Measurements from ENCODE around the gene ERRFI1.

Gene ERRFI1

GRCh38 chr1:8017495-8018197 is 8.5 kb downstream of the ERRFI1 start:
- H3K4me3 ChIP-seq (ENCODE audit: low read length): no peak overlapping the region
- TF ChIP-seq ZNF274 (IDR thresholded peaks at IDR 0.05; ENCODE audit: low read depth, low read length): no peak

- no peak overlapping the region for H3K4me3 ChIP-seq (ENCODE audit: low read length)
- no peak for TF ChIP-seq ZNF274 (IDR thresholded peaks at IDR 0.05; ENCODE audit: low read depth, low read length)
These were observed 9.2 kb downstream of the ERRFI1 start for GRCh38 chr1:8016895-8017241.

- no peak overlapping the region for H3K4me3 ChIP-seq (ENCODE audit: low read length)
- no peak for TF ChIP-seq ZNF274 (IDR thresholded peaks at IDR 0.05; ENCODE audit: low read depth, low read length)
These were observed 9.8 kb downstream of the ERRFI1 start for GRCh38 chr1:8016210-8016894.

GRCh38 chr1:8015809-8016165 is 10.3 kb downstream of the ERRFI1 start:
- TF ChIP-seq ZNF274 (IDR thresholded peaks at IDR 0.05; ENCODE audit: low read depth, low read length): no peak
- H3K4me3 ChIP-seq (ENCODE audit: low read length): no peak overlapping the region

- no peak for TF ChIP-seq ZNF274 (IDR thresholded peaks at IDR 0.05; ENCODE audit: low read depth, low read length)
These were observed 10.9 kb downstream of the ERRFI1 start for GRCh38 chr1:8015036-8015808.

GRCh38 chr1:8014381-8014988 is 11.6 kb downstream of the ERRFI1 start:
- TF ChIP-seq ZNF274 (IDR thresholded peaks at IDR 0.05; ENCODE audit: low read depth, low read length): no peak
- H3K4me3 ChIP-seq (ENCODE audit: low read length): no peak overlapping the region

More at GRCh38 chr1:8015036-8015808, 10.9 kb downstream of the ERRFI1 start:
- no peak overlapping the region for H3K4me3 ChIP-seq (ENCODE audit: low read length)

GRCh38 chr1:8013800-8014199 is 12.3 kb downstream of the ERRFI1 start:
- H3K4me3 ChIP-seq (ENCODE audit: low read length): no peak overlapping the region

GRCh38 chr1:8013399-8013798 is 12.7 kb downstream of the ERRFI1 start:
- H3K4me3 ChIP-seq (ENCODE audit: low read length): no peak overlapping the region
- no peak for TF ChIP-seq ZNF274 (IDR thresholded peaks at IDR 0.05; ENCODE audit: low read depth, low read length)

More at GRCh38 chr1:8013800-8014199, 12.3 kb downstream of the ERRFI1 start:
- TF ChIP-seq ZNF274 (IDR thresholded peaks at IDR 0.05; ENCODE audit: low read depth, low read length): no peak

- TF ChIP-seq ZNF274 (IDR thresholded peaks at IDR 0.05; ENCODE audit: low read depth, low read length): no peak
- no peak overlapping the region for H3K4me3 ChIP-seq (ENCODE audit: low read length)
These were observed 13.2 kb downstream of the ERRFI1 start for GRCh38 chr1:8012955-8013354.

- H3K4me3 ChIP-seq (ENCODE audit: low read length): no peak overlapping the region
- TF ChIP-seq ZNF274 (IDR thresholded peaks at IDR 0.05; ENCODE audit: low read depth, low read length): no peak
These were observed 13.9 kb downstream of the ERRFI1 start for GRCh38 chr1:8011923-8012858.

GRCh38 chr1:8011016-8011415 is 15.1 kb downstream of the ERRFI1 start:
- no peak overlapping the region for H3K4me3 ChIP-seq (ENCODE audit: low read length)
- no peak for TF ChIP-seq ZNF274 (IDR thresholded peaks at IDR 0.05; ENCODE audit: low read depth, low read length)

- TF ChIP-seq ZNF274 (IDR thresholded peaks at IDR 0.05; ENCODE audit: low read depth, low read length): no peak
- no peak overlapping the region for H3K4me3 ChIP-seq (ENCODE audit: low read length)
These were observed 15.9 kb downstream of the ERRFI1 start for GRCh38 chr1:8010080-8010664.
